H1 (cell line): ENCODE results near the gene TMTC2. TPM values are rescaled to one million over a fixed set of nuclear protein-coding genes. Genes with fewer than 3 reads are reported as not detected.

Experiments used
- CTCF ChIA-PET: fragments of 300-600 bp; sonication (Branson Sonifier 250); formaldehyde crosslinking; loops from one replicate; lab custom pipeline; 2021; ENCODE audit not compliant: partially characterized antibody; lab: Charles Lee
- POLR2A ChIA-PET: fragments of 300-600 bp; sonication (Branson Sonifier 250); formaldehyde crosslinking; loops from one replicate; lab custom pipeline; 2021; ENCODE audit warnings: inconsistent platforms; ENCODE audit not compliant: partially characterized antibody; lab: Charles Lee
- DNase-seq, 2 experiments: peaks; one replicate each; pipeline versions ENCODE4 v3.0.0 to v3.0.0-alpha.2; 2010 to 2022; ENCODE audit warnings: low spot score in 2 of 2, low read depth in 1 of 2, mixed read lengths in 1 of 2
- FAIRE-seq: peaks from 2 replicates; lab custom pipeline; 2011; peaks lifted over from hg19 to GRCh38; lab: Jason Lieb, UNC
- H2AFZ ChIP-seq: 2 replicates; pipeline ENCODE4 v1.8.1; 2012; ENCODE audit warnings: low read length, inconsistent platforms
- H2AK5ac ChIP-seq: 2 replicates; pipeline ENCODE4 v1.6.1; 2013; ENCODE audit warnings: low read depth, low read length
- H2BK120ac ChIP-seq: replicated peaks from 2 replicates; pipeline ENCODE3; 2013; ENCODE audit warnings: low read depth, low read length, inconsistent platforms
- H2BK12ac ChIP-seq: 2 replicates; pipeline ENCODE4 v1.6.1; 2013; ENCODE audit warnings: low read depth, low read length
- H2BK15ac ChIP-seq: 2 replicates; pipeline ENCODE4 v1.6.1; 2013; ENCODE audit warnings: low read length
- H2BK20ac ChIP-seq: 2 replicates; pipeline ENCODE4 v1.6.1; 2013; ENCODE audit warnings: low read length
- H2BK5ac ChIP-seq: 2 replicates; pipeline ENCODE4 v1.6.1; 2013; ENCODE audit warnings: low read depth, low read length
- H3K14ac ChIP-seq: 2 replicates; pipeline ENCODE4 v1.6.1; 2013; ENCODE audit warnings: inconsistent platforms; ENCODE audit not compliant: insufficient read length
- H3K18ac ChIP-seq: 2 replicates; pipeline ENCODE4 v1.6.1; 2013; ENCODE audit warnings: low read length; ENCODE audit errors: extremely low read depth
- H3K23ac ChIP-seq: 2 replicates; pipeline ENCODE4 v1.6.1; 2013; ENCODE audit warnings: inconsistent platforms; ENCODE audit not compliant: insufficient read length
- H3K23me2 ChIP-seq: 2 replicates; pipeline ENCODE4 v1.6.1; 2013; ENCODE audit warnings: low read depth, low read length
- H3K27ac ChIP-seq: 2 replicates; pipeline ENCODE4 v1.6.1; 2011; ENCODE audit warnings: low read depth, low read length, inconsistent platforms
- H3K27me3 ChIP-seq, 4 experiments: replicated peaks in 1 of 4; 1 replicate in 1 of 4; 2 replicates in 3 of 4; pipeline versions ENCODE4 v1.6.1 to v1.8.1; 2011 to 2013; ENCODE audit warnings: low read length in 3 of 4, mild to moderate bottlenecking in 3 of 4, inconsistent platforms in 2 of 4, mixed read lengths in 2 of 4, moderate library complexity in 1 of 4; ENCODE audit not compliant: control insufficient read depth in 3 of 4, insufficient read depth in 3 of 4; ENCODE audit errors: extremely low read depth in 1 of 4
- H3K36me3 ChIP-seq, 4 experiments: 2 replicates each; pipeline versions ENCODE4 v1.6.1 to v1.8.1; 2011 to 2013; ENCODE audit warnings: mild to moderate bottlenecking in 4 of 4, low read length in 3 of 4, moderate library complexity in 2 of 4, control low read depth in 1 of 4, inconsistent platforms in 1 of 4; ENCODE audit not compliant: insufficient read depth in 4 of 4, control insufficient read depth in 2 of 4
- H3K4ac ChIP-seq: replicated peaks from 2 replicates; pipeline ENCODE3; 2013; ENCODE audit warnings: low read length, low read depth, mixed read lengths, inconsistent platforms; ENCODE audit not compliant: insufficient read length
- H3K4me1 ChIP-seq, 4 experiments: replicated peaks in 1 of 4; 1 replicate in 1 of 4; 2 replicates in 3 of 4; pipeline versions ENCODE4 v1.6.1 to v1.8.1; 2011 to 2013; ENCODE audit warnings: low read length in 3 of 4, inconsistent platforms in 2 of 4, mixed read lengths in 1 of 4; ENCODE audit not compliant: insufficient read depth in 4 of 4, control insufficient read depth in 3 of 4
- H3K4me2 ChIP-seq, 2 experiments: 2 replicates each; pipeline versions ENCODE4 v1.6.1 to v1.8.1; 2011 to 2013; ENCODE audit warnings: low read depth in 2 of 2, low read length in 2 of 2, control low read depth in 1 of 2, inconsistent platforms in 1 of 2, mild to moderate bottlenecking in 1 of 2; ENCODE audit not compliant: insufficient read depth in 1 of 2
- H3K4me3 ChIP-seq, 4 experiments: fragments of 200-600, 300-600 bp in 1 of 4; sonication (generic), shearing (Covaris generic), sonication (Bioruptor Twin) in 1 of 4; 2 replicates each; pipeline versions ENCODE4 v1.5.1 to v1.8.1; 2011 to 2016; ENCODE audit warnings: low read length in 4 of 4, low read depth in 3 of 4, control low read depth in 2 of 4, inconsistent platforms in 2 of 4, mild to moderate bottlenecking in 2 of 4, mixed read lengths in 1 of 4, moderate library complexity in 1 of 4; ENCODE audit not compliant: insufficient read depth in 2 of 4; ENCODE audit errors: extremely low read depth in 1 of 4
- H3K56ac ChIP-seq: replicated peaks from 2 replicates; pipeline ENCODE3; 2013; ENCODE audit warnings: low read depth, mild to moderate bottlenecking, mixed read lengths, low read length, inconsistent platforms; ENCODE audit not compliant: insufficient read length
- H3K79me1 ChIP-seq: 2 replicates; pipeline ENCODE4 v1.6.1; 2013; ENCODE audit warnings: low read depth, low read length, control low read depth
- H3K79me2 ChIP-seq, 2 experiments: 2 replicates each; pipeline versions ENCODE4 v1.6.1 to v1.8.1; 2012 to 2013; ENCODE audit warnings: low read length in 2 of 2, mild to moderate bottlenecking in 2 of 2, inconsistent platforms in 1 of 2; ENCODE audit not compliant: insufficient read depth in 2 of 2, control insufficient read depth in 1 of 2
- H3K9ac ChIP-seq, 4 experiments: replicated peaks in 1 of 4; 1 replicate in 1 of 4; 2 replicates in 3 of 4; pipeline versions ENCODE4 v1.6.1 to v1.8.1; 2011 to 2013; ENCODE audit warnings: low read depth in 3 of 4, low read length in 3 of 4, control low read depth in 2 of 4, mild to moderate bottlenecking in 2 of 4, moderate library complexity in 2 of 4, inconsistent platforms in 1 of 4; ENCODE audit errors: extremely low read depth in 1 of 4
- H3K9me3 ChIP-seq, 2 experiments: 2 replicates each; pipeline versions ENCODE4 v1.6.1 to v1.8.1; 2012 to 2013; ENCODE audit warnings: mild to moderate bottlenecking in 2 of 2, moderate library complexity in 2 of 2, control low read depth in 1 of 2, inconsistent platforms in 1 of 2, low read depth in 1 of 2, low read length in 1 of 2, mixed read lengths in 1 of 2; ENCODE audit not compliant: insufficient read depth in 2 of 2
- H4K20me1 ChIP-seq, 2 experiments: replicated peaks in 1 of 2; 2 replicates each; pipeline versions ENCODE3 to v1.8.1; 2011 to 2013; ENCODE audit warnings: inconsistent platforms in 2 of 2, low read length in 2 of 2, mild to moderate bottlenecking in 1 of 2; ENCODE audit not compliant: insufficient read depth in 2 of 2, control insufficient read depth in 1 of 2
- H4K5ac ChIP-seq: 2 replicates; pipeline ENCODE4 v1.6.1; 2013; ENCODE audit warnings: low read length, low read depth, mixed read lengths, inconsistent platforms; ENCODE audit not compliant: insufficient read length
- H4K8ac ChIP-seq: 2 replicates; pipeline ENCODE4 v1.8.0; 2013; ENCODE audit warnings: mild to moderate bottlenecking, moderate library complexity, low read length, inconsistent platforms; ENCODE audit not compliant: insufficient read depth; ENCODE audit errors: extremely low read depth
- H4K91ac ChIP-seq: replicated peaks from 2 replicates; pipeline ENCODE3; 2013; ENCODE audit warnings: low read length, mixed read lengths, inconsistent platforms; ENCODE audit not compliant: insufficient read length
- BACH1 ChIP-seq: IDR thresholded peaks from 2 replicates; pipeline ENCODE4 v1.6.1; 2012; ENCODE audit warnings: low read length, improper control_type of control experiment
- CTBP2 ChIP-seq: IDR thresholded peaks from 2 replicates; pipeline ENCODE4 v1.7.0; 2011; ENCODE audit warnings: borderline replicate concordance, mild to moderate bottlenecking, moderate library complexity, mixed read lengths, low read length; ENCODE audit not compliant: insufficient read depth, insufficient read length
- GABPA ChIP-seq: IDR thresholded peaks from 2 replicates; pipeline ENCODE4 v1.6.1; 2011; ENCODE audit warnings: mild to moderate bottlenecking, low read length, moderate library complexity, borderline replicate concordance; ENCODE audit not compliant: insufficient read depth
- RFX5 ChIP-seq: IDR thresholded peaks from 2 replicates; pipeline ENCODE4 v1.6.1; 2011; ENCODE audit warnings: low read depth, low read length, improper control_type of control experiment, borderline replicate concordance
- SIRT6 ChIP-seq: IDR thresholded peaks from one replicate; pipeline ENCODE4 v1.7.1; 2012; ENCODE audit warnings: low read length, inconsistent platforms
- SRF ChIP-seq: IDR thresholded peaks from 2 replicates; pipeline ENCODE4 v1.6.1; 2011; ENCODE audit warnings: mild to moderate bottlenecking, low read depth, low read length, moderate library complexity
- TAF7 ChIP-seq: optimal IDR thresholded peaks from 2 replicates; pipeline ENCODE3; 2011; ENCODE audit warnings: low read depth, mild to moderate bottlenecking, inconsistent platforms, low read length, moderate library complexity, borderline replicate concordance
- TCF12 ChIP-seq: IDR thresholded peaks from 2 replicates; pipeline ENCODE4 v1.6.1; 2011; ENCODE audit warnings: low read depth, mild to moderate bottlenecking, low read length
- whole genome bisulfite sequencing, 2 experiments: shearing (Covaris generic) in 1 of 2; methylation state at CpG; one replicate each; pipeline versions ENCODE4 v1.1.6 to v1.1.7; 2013 to 2015; ENCODE audit warnings: low lambda C conversion rate in 2 of 2, mixed read lengths in 2 of 2, inconsistent platforms in 1 of 2, low coverage in 1 of 2, missing lambda C conversion rate in 1 of 2; ENCODE audit not compliant: insufficient replicate concordance in 2 of 2, insufficient coverage in 1 of 2, insufficient read length in 1 of 2; ENCODE audit errors: extremely low coverage in 1 of 2, missing lambda C conversion rate in 1 of 2; 5-methylcytosine and 5-hydroxymethylcytosine counted together
- polyA plus RNA-seq, 7 experiments: library from polyadenylated mRNA; depleted of rRNA in 3 of 7; stranded (reverse) in 5 of 7; unstranded in 2 of 7; fragments of >200 nt in 5 of 7; fragments of 200-250 nt in 2 of 7; gene quantifications; 1 replicate in 5 of 7; 2 replicates in 1 of 7; 4 replicates in 1 of 7; pipeline versions ENCODE4 v1.2.1 to v1.2.3, GENCODE V29; 2011 to 2013; ENCODE audit warnings: missing spikeins in 2 of 7, mixed read lengths in 2 of 7
- total RNA-seq: library from RNA; stranded (reverse); fragmentation: NEBNext Ultra II Directional; extraction: Animal tissue kit (Norgen Biotek cat#: 25700); gene quantifications from 2 replicates; pipeline ENCODE4 v1.2.1, GENCODE V29; 2021

TMTC2 gene
- total and polyA plus RNA-seq, 2 of the 8 experiments (the other 6 are each of a cell fraction or from before 2014, with no cell fraction given): 2.3 to 3.9 TPM

GRCh38 chr12:82780517-82780916, 93.8 kb downstream of the TMTC2 start:
- Histone ChIP-seq H2BK12ac (no peak overlapping the region), H2BK20ac (no peak overlapping the region), H3K14ac (no peak overlapping the region), H3K4me1 (peaks cover 0 to 18% (median 0%) of the 10 kb centered on the region in 4 experiments; a peak in 1 of 7 replicates), H4K8ac (no peak overlapping the region), H3K23ac (no peak overlapping the region), H3K4me2 (no peak overlapping the region), H3K4me3 (no peak overlapping the region), H3K23me2 (no peaks in the 10 kb centered on the region), H3K79me2 (no peaks in the 10 kb centered on the region), H3K18ac (no peak overlapping the region), H3K56ac (no peak overlapping the region), H3K36me3 (no peaks in the 10 kb centered on the region), H3K4ac (no peak overlapping the region), H2AFZ (no peak overlapping the region), H3K27me3 (no peaks in the 10 kb centered on the region), H4K20me1 (peaks cover 0 to 1% of the 10 kb centered on the region in 2 experiments), H3K27ac (no peak overlapping the region), H4K5ac (no peak overlapping the region), H4K91ac (no peak overlapping the region), H3K79me1 (no peaks in the 10 kb centered on the region; the same call in 1 of the 2 replicates), H2BK120ac (no peak overlapping the region), H2BK15ac (no peak overlapping the region), H3K9ac (no peak overlapping the region), H2AK5ac (no peak overlapping the region), H3K9me3 (no peaks in the 10 kb centered on the region), H2BK5ac (no peak overlapping the region)
- FAIRE-seq (no peak), DNase-seq (no peak)
- WGBS, 2 experiments: 94% methylated on average over 4 of the region's 4 CpGs; no CpG with 5 or more reads in 1 of the 2 experiments
- ChIA-PET POLR2A (no interaction called here), CTCF (interaction anchor here (0.7 to 1.0 kb wide), 2 partner anchors 13 to 898 kb away, joined by 3 read pairs; no protein-coding TSS in a partner anchor)
- TF ChIP-seq TAF7 (no peak), SIRT6 (no peak), TCF12 (no peak), RFX5 (no peak), BACH1 (no peak), GABPA (no peak), CTBP2 (no peak), SRF (no peak)
